ENCODE data around the gene PRMT6. TPM values are rescaled to one million over a fixed set of nuclear protein-coding genes. Genes with fewer than 3 reads are reported as not detected.
"Not testable (repeated sequence)": the region's sequence is repeated elsewhere in the genome, so short reads cannot be mapped to it uniquely, and the experiment has no call there.

The PRMT6 gene
- total RNA-seq, 1 experiment from 2014 or later: 12.2 TPM

GRCh38 chr1:107076841-107077240 lies 20.4 kb downstream of the PRMT6 start:
- DNase-seq (ENCODE audit: low read depth, low spot score): no peak
- in situ Hi-C loops (cut with HindIII; ENCODE audit: low pct_unique_long_range_greater_than_20kb, low sequenced_read_pairs): no loop called here

DNA sequence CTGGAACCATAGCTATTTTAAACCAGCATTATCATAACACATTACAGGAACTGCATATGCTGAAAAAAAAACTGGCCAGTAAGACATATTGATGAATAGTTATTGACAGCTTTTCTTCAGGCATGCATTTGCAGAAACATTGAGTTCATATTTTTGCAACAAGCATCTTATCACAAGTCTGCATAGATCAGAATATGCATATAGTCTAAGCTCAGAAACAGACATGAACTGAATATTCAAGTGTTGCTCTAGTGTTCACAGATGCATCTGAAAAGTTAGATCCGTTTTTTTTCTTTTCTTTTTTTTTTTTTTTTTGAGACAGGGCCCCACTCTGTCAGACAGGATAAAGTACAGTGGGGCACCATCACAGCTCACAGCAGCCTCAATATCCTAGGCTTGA lies 22.8 kb downstream of the PRMT6 start:
- in situ Hi-C loops (cut with HindIII; ENCODE audit: low pct_unique_long_range_greater_than_20kb, low sequenced_read_pairs): no loop called here
- DNase-seq (ENCODE audit: low read depth, low spot score): no peak

- in situ Hi-C loops (cut with HindIII; ENCODE audit: low pct_unique_long_range_greater_than_20kb, low sequenced_read_pairs): no loop called here
- DNase-seq (ENCODE audit: low read depth, low spot score): no peak
These were observed 24.6 kb downstream of the PRMT6 start for GRCh38 chr1:107081102-107081501.

DNA sequence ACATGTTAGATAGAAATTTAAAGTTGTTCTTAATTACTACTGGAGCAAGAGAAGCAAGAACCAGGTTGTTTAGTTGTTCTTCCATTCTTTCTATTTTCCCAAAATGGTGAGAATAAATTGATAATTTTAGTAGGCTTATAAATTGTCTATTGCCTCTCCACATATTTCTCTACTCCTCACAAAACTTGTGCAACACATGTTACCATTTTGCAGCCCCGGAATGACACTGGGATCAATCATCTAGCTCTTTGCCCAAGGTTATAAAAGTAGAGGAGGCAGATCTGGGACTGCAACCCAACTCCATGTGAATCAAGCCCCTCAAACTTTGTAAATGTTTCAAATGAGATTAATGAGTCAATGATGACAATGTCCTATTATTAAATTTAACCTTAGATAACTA lies 34.9 kb downstream of the PRMT6 start:
- in situ Hi-C loops (cut with HindIII; ENCODE audit: low pct_unique_long_range_greater_than_20kb, low sequenced_read_pairs): no loop called here
- DNase-seq (ENCODE audit: low read depth, low spot score): no peak

DNA sequence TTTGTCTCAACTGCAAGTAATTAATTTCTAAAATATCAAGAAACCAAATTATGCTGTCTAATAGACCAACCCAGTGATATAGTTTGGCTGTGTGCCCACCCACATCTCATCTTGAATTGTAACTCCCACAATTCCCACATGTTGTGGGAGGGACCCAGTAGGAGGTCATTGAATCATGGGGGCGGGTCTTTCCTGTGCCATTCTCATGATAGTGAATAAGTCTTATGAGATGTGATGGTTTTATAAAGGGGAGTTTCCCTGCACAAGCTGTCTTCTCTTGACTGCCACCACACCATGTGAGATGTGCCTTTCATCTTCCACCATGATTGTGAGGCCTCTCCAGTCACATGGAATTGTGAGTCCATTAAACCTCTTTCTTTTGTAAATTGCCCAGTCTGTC lies 36.9 kb downstream of the PRMT6 start:
- in situ Hi-C loops (cut with HindIII; ENCODE audit: low pct_unique_long_range_greater_than_20kb, low sequenced_read_pairs); DNase-seq (ENCODE audit: low read depth, low spot score): not testable (repeated sequence)

- in situ Hi-C loops (cut with HindIII; ENCODE audit: low pct_unique_long_range_greater_than_20kb, low sequenced_read_pairs): no loop called here
- DNase-seq (ENCODE audit: low read depth, low spot score): no peak
These were observed 39.2 kb downstream of the PRMT6 start for GRCh38 chr1:107095647-107096046.

GRCh38 chr1:107096690-107097089 lies 40.2 kb downstream of the PRMT6 start:
- DNase-seq (ENCODE audit: low read depth, low spot score): no peak
- in situ Hi-C loops (cut with HindIII; ENCODE audit: low pct_unique_long_range_greater_than_20kb, low sequenced_read_pairs): no loop called here

DNA sequence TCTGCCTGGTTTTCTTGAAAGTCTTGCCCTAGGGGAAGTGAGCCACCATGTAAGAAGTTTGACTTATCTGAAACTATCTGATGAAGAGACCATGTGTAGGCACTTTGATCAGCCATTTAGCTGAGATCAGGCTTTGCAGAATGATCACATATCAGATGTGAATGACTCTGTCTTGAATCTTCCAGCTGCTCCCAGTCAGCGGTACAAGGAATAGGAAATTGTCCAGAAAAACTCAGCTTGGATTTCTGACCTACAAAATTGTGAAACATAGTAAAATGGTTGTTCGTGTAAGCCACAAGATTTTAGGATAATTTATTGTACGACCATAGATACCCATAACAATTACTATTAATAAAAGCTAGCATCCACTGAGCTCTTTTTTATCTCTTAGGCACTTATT lies 42.5 kb downstream of the PRMT6 start:
- in situ Hi-C loops (cut with HindIII; ENCODE audit: low pct_unique_long_range_greater_than_20kb, low sequenced_read_pairs): no loop called here
- no peak for DNase-seq (ENCODE audit: low read depth, low spot score)

DNA sequence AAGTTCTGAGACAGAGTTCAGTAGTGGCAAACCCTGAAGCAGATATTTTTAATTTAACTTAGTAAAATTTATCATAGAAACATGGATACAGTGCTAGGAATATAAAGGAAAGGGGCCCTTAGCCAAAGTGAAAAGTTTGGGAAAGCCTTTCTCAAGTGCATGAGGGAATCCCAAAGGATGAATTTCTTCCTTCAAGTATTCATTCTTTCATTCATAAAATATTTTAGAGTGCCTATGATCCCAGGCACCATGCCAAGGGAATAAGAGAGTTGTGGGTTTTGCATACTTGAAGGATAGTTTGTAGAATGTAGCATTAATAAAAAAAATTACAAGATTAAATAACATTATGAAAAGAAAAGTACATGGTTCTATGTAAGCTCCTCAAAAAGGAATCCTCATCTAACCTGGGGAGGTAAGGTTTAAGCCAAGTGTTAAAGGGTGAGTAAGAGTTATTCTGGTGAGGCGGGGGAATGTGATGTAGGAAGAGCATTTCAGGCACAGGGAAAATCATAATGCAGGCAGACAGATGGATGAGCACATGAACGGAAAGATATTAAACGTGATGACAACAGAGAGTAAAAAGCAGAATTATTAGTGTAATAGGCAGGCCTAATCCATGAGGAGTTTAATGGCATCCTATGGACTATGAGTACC lies 44.0 kb downstream of the PRMT6 start:
- no peak for DNase-seq (ENCODE audit: low read depth, low spot score)

GRCh38 chr1:107105914-107106313 lies 49.4 kb downstream of the PRMT6 start:
- in situ Hi-C loops (cut with HindIII; ENCODE audit: low pct_unique_long_range_greater_than_20kb, low sequenced_read_pairs): no loop called here
- DNase-seq (ENCODE audit: low read depth, low spot score): no peak

More for the DNA sequence above, 44.0 kb downstream of the PRMT6 start:
- in situ Hi-C loops (cut with HindIII; ENCODE audit: low pct_unique_long_range_greater_than_20kb, low sequenced_read_pairs): no loop called here

Other genes starting within 250 kb of the PRMT6 start
- not detected in 2 replicates for gene NTNG1, start 84.4 kb downstream of the PRMT6 start, total RNA-seq (2014; rRNA removed; shearing (Covaris generic))